Endometrium (tissue), 2 donors: ENCODE data around the gene EFCAB11.

Experiments used
- FAIRE-seq: peaks from 2 replicates; lab custom pipeline; 2012; peaks lifted over from hg19 to GRCh38; lab: Jason Lieb, UNC
- donor health status: control.
- donor health status: control.

EFCAB11 gene

GRCh38 chr14:89954070-89955021, at the start of gene EFCAB11:
EFCAB11 (minus strand) TSS chr14:89954730; CDS start chr14:89954660, 70 bp downstream.
- FAIRE-seq: peak; percentile 98

GRCh38 chr14:90003526-90004307, 49.2 kb upstream of the EFCAB11 start:
- FAIRE-seq: no peak

GRCh38 chr14:90000935-90001334, 46.4 kb upstream of the EFCAB11 start:
- FAIRE-seq: no peak

- no peak for FAIRE-seq
Observed at GRCh38 chr14:89996963-89997362, 42.4 kb upstream of the EFCAB11 start.

GRCh38 chr14:89992273-89992672, 37.7 kb upstream of the EFCAB11 start:
- no peak for FAIRE-seq

- FAIRE-seq: no peak
Observed at GRCh38 chr14:89990623-89991275, 36.2 kb upstream of the EFCAB11 start.

- FAIRE-seq: no peak
Observed at GRCh38 chr14:89990218-89990617, 35.7 kb upstream of the EFCAB11 start.

GRCh38 chr14:89988787-89989186, 34.3 kb upstream of the EFCAB11 start:
- FAIRE-seq: no peak

GRCh38 chr14:89987161-89987475, 32.6 kb upstream of the EFCAB11 start:
- FAIRE-seq: no peak

GRCh38 chr14:89986462-89987160, 32.1 kb upstream of the EFCAB11 start:
- no peak for FAIRE-seq

GRCh38 chr14:89983375-89983774, 28.8 kb upstream of the EFCAB11 start:
- FAIRE-seq: no peak

GRCh38 chr14:89978656-89979055, 24.1 kb upstream of the EFCAB11 start:
- no peak for FAIRE-seq

GRCh38 chr14:89977668-89978067, 23.1 kb upstream of the EFCAB11 start:
- FAIRE-seq: no peak

- no peak for FAIRE-seq
Observed at GRCh38 chr14:89973234-89973823, 18.8 kb upstream of the EFCAB11 start.

GRCh38 chr14:89965839-89966238, 11.3 kb upstream of the EFCAB11 start:
- no peak for FAIRE-seq

- no peak for FAIRE-seq
Observed at GRCh38 chr14:89963288-89963978, 8.9 kb upstream of the EFCAB11 start.

GRCh38 chr14:89960914-89961313, 6.4 kb upstream of the EFCAB11 start:
- no peak for FAIRE-seq

GRCh38 chr14:89959853-89960445, 5.4 kb upstream of the EFCAB11 start:
- FAIRE-seq: no peak

- FAIRE-seq: no peak
Observed at GRCh38 chr14:89958966-89959365, 4.4 kb upstream of the EFCAB11 start.

- no peak for FAIRE-seq
Observed at GRCh38 chr14:89957791-89958190, 3.3 kb upstream of the EFCAB11 start.

GRCh38 chr14:89957376-89957775, 2.8 kb upstream of the EFCAB11 start:
- no peak for FAIRE-seq
